HCT116 (cell line): ENCODE data around the gene ATP1B4. TPM values are rescaled to one million over a fixed set of nuclear protein-coding genes. Genes with fewer than 3 reads are reported as not detected.

Source experiments
- ATAC-seq: fragments of 200-7000 bp; cut with Tn5 transposase; 2 replicates; pipeline ENCODE4 v1.9.1; 2020; ENCODE audit warnings: mild to moderate bottlenecking, moderate library complexity
- BruUV-seq: library from RNA; stranded (reverse); fragments of 400-500 nt; replicated peaks from 2 replicates; lab custom pipeline; 2021; lab: Mats Ljungman, UMichigan
- CTCF ChIA-PET: fragments of 300-600 bp; sonication (Branson Sonifier 250); formaldehyde crosslinking; loops from one replicate; lab custom pipeline; 2021; ENCODE audit warnings: antibody characterized with exemption; lab: Charles Lee
- POLR2A ChIA-PET: fragments of 300-600, 350-600 bp; sonication (Branson Sonifier 250); formaldehyde crosslinking; loops from one replicate; lab custom pipeline; 2021; ENCODE audit warnings: antibody characterized with exemption; lab: Charles Lee
- RAD21 ChIA-PET, 2 experiments: fragments of 300-600 bp; sonication (Branson Sonifier 250); formaldehyde crosslinking; loops; one replicate each; lab custom pipeline; 2023; ENCODE audit warnings: low total read pairs in 2 of 2; ENCODE audit not compliant: uncharacterized antibody in 2 of 2, unreplicated experiment in 2 of 2, low non-redundant PET in 1 of 2; lab: Charles Lee
- DNase-seq: peaks from one replicate; pipeline ENCODE4 v3.0.0-alpha.2; 2010; ENCODE audit warnings: low read depth, low spot score
- H2AFZ ChIP-seq: fragments of 200-600 bp; shearing (Covaris generic), sonication (generic); 2 replicates; pipeline ENCODE4 v1.6.1; 2017; ENCODE audit warnings: low read depth, mixed run types, mixed read lengths, antibody characterized with exemption, low read length; ENCODE audit not compliant: poor library complexity, severe bottlenecking
- H3K27ac ChIP-seq: 2 replicates; pipeline ENCODE4 v1.5.1; 2012; ENCODE audit warnings: low read depth, low read length
- H3K27me3 ChIP-seq: fragments of 200-600 bp; sonication (generic); 2 replicates; pipeline ENCODE4 v1.6.1; 2016; ENCODE audit warnings: mixed run types, low read length, mixed read lengths; ENCODE audit not compliant: insufficient read depth
- H3K36me3 ChIP-seq, 2 experiments: fragments of 200-500 bp in 1 of 2; fragments of 200-600 bp in 1 of 2; sonication (Bioruptor generic) in 1 of 2; sonication (generic) in 1 of 2; 2 replicates each; pipeline versions ENCODE4 v1.5.1 to v1.6.1; 2014 to 2016; ENCODE audit warnings: low read length in 2 of 2, inconsistent platforms in 1 of 2, mixed read lengths in 1 of 2, mixed run types in 1 of 2; ENCODE audit not compliant: insufficient read depth in 2 of 2, control insufficient read depth in 1 of 2
- H3K4me1 ChIP-seq, 2 experiments: fragments of 200-600 bp in 1 of 2; sonication (generic) in 1 of 2; 2 replicates each; pipeline versions ENCODE4 v1.5.1 to v1.6.1; 2012 to 2017; ENCODE audit warnings: low read length in 2 of 2, inconsistent platforms in 1 of 2, mild to moderate bottlenecking in 1 of 2, mixed read lengths in 1 of 2, mixed run types in 1 of 2, moderate library complexity in 1 of 2; ENCODE audit not compliant: insufficient read depth in 2 of 2, control insufficient read depth in 1 of 2
- H3K4me2 ChIP-seq: fragments of 200-600 bp; sonication (generic); 2 replicates; pipeline ENCODE4 v1.6.1; 2017; ENCODE audit warnings: mixed run types, low read length, mixed read lengths
- H3K4me3 ChIP-seq, 2 experiments: fragments of 200-600 bp in 1 of 2; sonication (generic) in 1 of 2; replicated peaks in 1 of 2; 2 replicates each; pipeline ENCODE4 v1.5.1; 2011 to 2016; ENCODE audit warnings: low read length in 2 of 2, control low read depth in 1 of 2, low read depth in 1 of 2, mild to moderate bottlenecking in 1 of 2, mixed read lengths in 1 of 2, mixed run types in 1 of 2
- H3K79me2 ChIP-seq: fragments of 200-600 bp; sonication (generic); 2 replicates; pipeline ENCODE4 v1.6.1; 2017; ENCODE audit warnings: mild to moderate bottlenecking, mixed run types, low read length, moderate library complexity, mixed read lengths; ENCODE audit not compliant: insufficient read depth
- H3K9ac ChIP-seq: fragments of 200-600 bp; sonication (generic); 2 replicates; pipeline ENCODE4 v1.6.1; 2016; ENCODE audit warnings: low read length, mixed read lengths
- H3K9me2 ChIP-seq: fragments of 200-600 bp; sonication (generic), shearing (Covaris generic); 2 replicates; pipeline ENCODE4 v1.6.1; 2017; ENCODE audit warnings: mixed run types, mild to moderate bottlenecking, moderate library complexity; ENCODE audit not compliant: insufficient read depth
- H3K9me3 ChIP-seq, 2 experiments: fragments of 200-500 bp in 1 of 2; fragments of 200-600 bp in 1 of 2; sonication (Bioruptor generic) in 1 of 2; sonication (generic) in 1 of 2; 2 replicates each; pipeline ENCODE4 v1.6.1; 2014 to 2017; ENCODE audit warnings: low read length in 2 of 2, mixed read lengths in 2 of 2, inconsistent platforms in 1 of 2, low read depth in 1 of 2, mild to moderate bottlenecking in 1 of 2, mixed run types in 1 of 2, moderate library complexity in 1 of 2; ENCODE audit not compliant: control insufficient read depth in 1 of 2, insufficient read depth in 1 of 2
- H4K20me1 ChIP-seq: fragments of 200-600 bp; sonication (generic), shearing (Covaris generic); 2 replicates; pipeline ENCODE4 v1.6.1; 2017; ENCODE audit warnings: mixed run types, mild to moderate bottlenecking, moderate library complexity; ENCODE audit not compliant: insufficient read depth
- ATF3 ChIP-seq: IDR thresholded peaks from 2 replicates; pipeline ENCODE4 v1.6.1; 2012
- CBX3 ChIP-seq: IDR thresholded peaks from 2 replicates; pipeline ENCODE4 v1.6.1; 2012; ENCODE audit warnings: low read depth
- CEBPB ChIP-seq: IDR thresholded peaks from 2 replicates; pipeline ENCODE4 v1.6.1; 2012; ENCODE audit warnings: low read depth
- CTCF ChIP-seq, 3 experiments: fragments of 200-600 bp in 1 of 3; sonication (generic) in 1 of 3; IDR thresholded peaks in 2 of 3; conservative IDR thresholded peaks in 1 of 3; 2 replicates each; pipeline ENCODE4 v1.5.1; 2012 to 2017; ENCODE audit warnings: low read depth in 2 of 3, low read length in 2 of 3, antibody characterized with exemption in 1 of 3, borderline replicate concordance in 1 of 3, control low read depth in 1 of 3, mild to moderate bottlenecking in 1 of 3, mixed read lengths in 1 of 3, mixed run types in 1 of 3, moderate library complexity in 1 of 3; ENCODE audit not compliant: insufficient read depth in 1 of 3
- EGR1 ChIP-seq: IDR thresholded peaks from 2 replicates; pipeline ENCODE4 v1.6.1; 2012; ENCODE audit warnings: low read depth
- ELF1 ChIP-seq: IDR thresholded peaks from 2 replicates; pipeline ENCODE4 v1.6.1; 2012; ENCODE audit warnings: low read depth, borderline replicate concordance
- EZH2 ChIP-seq: fragments of 200-600 bp; sonication (generic); IDR thresholded peaks from 2 replicates; pipeline ENCODE4 v1.6.1; 2017; ENCODE audit warnings: antibody characterized with exemption, mixed run types
- EZH2phosphoT487 ChIP-seq: fragments of 200-600 bp; IDR thresholded peaks from 2 replicates; pipeline ENCODE4 v1.6.1; 2018; ENCODE audit warnings: antibody characterized with exemption, borderline replicate concordance
- FOSL1 ChIP-seq: IDR thresholded peaks from 2 replicates; pipeline ENCODE4 v1.6.1; 2012; ENCODE audit warnings: low read depth
- JUND ChIP-seq: IDR thresholded peaks from 2 replicates; pipeline ENCODE4 v1.6.1; 2012
- POLR2A ChIP-seq: IDR thresholded peaks from 2 replicates; pipeline ENCODE4 v1.7.0; 2011; ENCODE audit warnings: borderline replicate concordance; ENCODE audit not compliant: insufficient read depth, insufficient read length; ENCODE audit errors: extremely low read depth
- RAD21 ChIP-seq: IDR thresholded peaks from 2 replicates; pipeline ENCODE4 v1.6.1; 2012; ENCODE audit warnings: low read depth, mild to moderate bottlenecking
- SIN3A ChIP-seq: IDR thresholded peaks from 2 replicates; pipeline ENCODE4 v1.6.1; 2012; ENCODE audit warnings: low read depth
- SP1 ChIP-seq: IDR thresholded peaks from 2 replicates; pipeline ENCODE4 v1.6.1; 2012; ENCODE audit warnings: low read depth
- YY1 ChIP-seq: IDR thresholded peaks from 2 replicates; pipeline ENCODE4 v1.6.1; 2011; ENCODE audit warnings: low read length, low read depth, moderate library complexity, mild to moderate bottlenecking; ENCODE audit not compliant: insufficient replicate concordance; ENCODE audit errors: extremely low read depth
- ZBTB33 ChIP-seq: IDR thresholded peaks from 2 replicates; pipeline ENCODE4 v1.6.1; 2011; ENCODE audit warnings: mild to moderate bottlenecking, low read length, moderate library complexity; ENCODE audit not compliant: insufficient replicate concordance; ENCODE audit errors: extremely low read depth
- ZFX ChIP-seq: fragments of 450-650 bp; IDR thresholded peaks from 2 replicates; pipeline ENCODE4 v1.6.1; 2017
- ZNF274 ChIP-seq: fragments of 200-500 bp; sonication (Bioruptor generic); IDR thresholded peaks from 2 replicates; pipeline ENCODE4 v1.6.1; 2014; ENCODE audit warnings: mild to moderate bottlenecking, low read depth, low read length, inconsistent platforms
- intact Hi-C: fragments of 100-400 bp; cut with micrococcal nuclease; formaldehyde crosslinking; loops from 2 replicates; pipeline ENCODE4 v1.10.0; 2022
- total RNA-seq: library from RNA; stranded (reverse); gene quantifications from one replicate; pipeline ENCODE4 v1.2.1, GENCODE V29; 2021; ENCODE audit not compliant: unreplicated experiment
- TF ChIP-seq, protein P1 (sequence below): IDR thresholded peaks from 2 replicates; pipeline ENCODE4 v1.6.1; 2012; ENCODE audit warnings: low read depth
- TF ChIP-seq, protein P2 (sequence below): IDR thresholded peaks from 2 replicates; pipeline ENCODE4 v1.6.1; 2012

Gene ATP1B4
- total RNA-seq, 1 experiment from 2014 or later = not detected

- intact Hi-C loops = no loop called here
- no peak for ATAC-seq
- ChIA-PET CTCF (no interaction called here), RAD21 (no interaction called here), POLR2A (no interaction called here)
- DNase-seq = no peak
- H4K20me1 ChIP-seq = no peaks in the 10 kb centered on the region
- H2AFZ ChIP-seq = no peak overlapping the region
- no peaks in the 10 kb centered on the region for H3K4me1 ChIP-seq
- H3K36me3 ChIP-seq = no peaks in the 10 kb centered on the region
- H3K9me3 ChIP-seq = no peaks in the 10 kb centered on the region
- no TSS peak for BruUV-seq
- H3K4me3 ChIP-seq = no peak overlapping the region
- H3K79me2 ChIP-seq = no peaks in the 10 kb centered on the region
- no peak overlapping the region for H3K4me2 ChIP-seq
- H3K27me3 ChIP-seq = no peaks in the 10 kb centered on the region
- TF ChIP-seq FOSL1 (no peak), POLR2A (no peak), EZH2phosphoT487 (no peak), CTCF (IDR thresholded peaks at IDR 0.05 in 2 of 3, conservative IDR thresholded peaks at IDR 0.05 in 1 of 3; ENCODE audit: borderline replicate concordance in 1 of 3, insufficient read depth in 1 of 3, low read depth in 2 of 3, low read length in 2 of 3) (no peak), SIN3A (no peak), ZBTB33 (no peak), CBX3 (no peak), ATF3 (no peak), SP1 (no peak), EGR1 (no peak), ZNF274 (no peak), YY1 (no peak), JUND (no peak), RAD21 (no peak), CEBPB (no peak), ZFX (no peak), ELF1 (no peak), EZH2 (no peak)
- TF ChIP-seq, protein P1, sequence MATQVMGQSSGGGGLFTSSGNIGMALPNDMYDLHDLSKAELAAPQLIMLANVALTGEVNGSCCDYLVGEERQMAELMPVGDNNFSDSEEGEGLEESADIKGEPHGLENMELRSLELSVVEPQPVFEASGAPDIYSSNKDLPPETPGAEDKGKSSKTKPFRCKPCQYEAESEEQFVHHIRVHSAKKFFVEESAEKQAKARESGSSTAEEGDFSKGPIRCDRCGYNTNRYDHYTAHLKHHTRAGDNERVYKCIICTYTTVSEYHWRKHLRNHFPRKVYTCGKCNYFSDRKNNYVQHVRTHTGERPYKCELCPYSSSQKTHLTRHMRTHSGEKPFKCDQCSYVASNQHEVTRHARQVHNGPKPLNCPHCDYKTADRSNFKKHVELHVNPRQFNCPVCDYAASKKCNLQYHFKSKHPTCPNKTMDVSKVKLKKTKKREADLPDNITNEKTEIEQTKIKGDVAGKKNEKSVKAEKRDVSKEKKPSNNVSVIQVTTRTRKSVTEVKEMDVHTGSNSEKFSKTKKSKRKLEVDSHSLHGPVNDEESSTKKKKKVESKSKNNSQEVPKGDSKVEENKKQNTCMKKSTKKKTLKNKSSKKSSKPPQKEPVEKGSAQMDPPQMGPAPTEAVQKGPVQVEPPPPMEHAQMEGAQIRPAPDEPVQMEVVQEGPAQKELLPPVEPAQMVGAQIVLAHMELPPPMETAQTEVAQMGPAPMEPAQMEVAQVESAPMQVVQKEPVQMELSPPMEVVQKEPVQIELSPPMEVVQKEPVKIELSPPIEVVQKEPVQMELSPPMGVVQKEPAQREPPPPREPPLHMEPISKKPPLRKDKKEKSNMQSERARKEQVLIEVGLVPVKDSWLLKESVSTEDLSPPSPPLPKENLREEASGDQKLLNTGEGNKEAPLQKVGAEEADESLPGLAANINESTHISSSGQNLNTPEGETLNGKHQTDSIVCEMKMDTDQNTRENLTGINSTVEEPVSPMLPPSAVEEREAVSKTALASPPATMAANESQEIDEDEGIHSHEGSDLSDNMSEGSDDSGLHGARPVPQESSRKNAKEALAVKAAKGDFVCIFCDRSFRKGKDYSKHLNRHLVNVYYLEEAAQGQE = no peak
- TF ChIP-seq, protein P2, sequence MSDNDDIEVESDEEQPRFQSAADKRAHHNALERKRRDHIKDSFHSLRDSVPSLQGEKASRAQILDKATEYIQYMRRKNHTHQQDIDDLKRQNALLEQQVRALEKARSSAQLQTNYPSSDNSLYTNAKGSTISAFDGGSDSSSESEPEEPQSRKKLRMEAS = no peak
- no peak overlapping the region for H3K27ac ChIP-seq
- no peaks in the 10 kb centered on the region for H3K9me2 ChIP-seq
- no peak overlapping the region for H3K9ac ChIP-seq
Measured at GRCh38 chrX:120419463-120419862, 57.6 kb downstream of the ATP1B4 start.
